ENCODE results near the gene HNRNPA1.

GRCh38 chr12:54240129-54240528 lies 40.4 kb upstream of the HNRNPA1 start:
- TF ChIP-seq CHCHD3 (CRISPR knock-in tag; IDR thresholded peaks at IDR 0.05), result no peak
- TF ChIP-seq RERE (CRISPR knock-in tag; IDR thresholded peaks at IDR 0.05; ENCODE audit: borderline replicate concordance), result no peak
- no peak for TF ChIP-seq CHD4 (IDR thresholded peaks at IDR 0.05; ENCODE audit: insufficient read depth, insufficient replicate concordance, low read depth, low read length, poor library complexity, severe bottlenecking)
- no peak for TF ChIP-seq CTCF (IDR thresholded peaks at IDR 0.05 in 2 of 3, conservative IDR thresholded peaks at IDR 0.05 in 1 of 3; ENCODE audit: insufficient read depth in 2 of 3, low read depth in 1 of 3, low read length in 3 of 3)
- no peak for TF ChIP-seq ATF6 (CRISPR knock-in tag; IDR thresholded peaks at IDR 0.05)
- no peak for TF ChIP-seq ARID3A (IDR thresholded peaks at IDR 0.05; ENCODE audit: borderline replicate concordance, low read depth, low read length)
- TF ChIP-seq AFF4 (CRISPR knock-in tag; IDR thresholded peaks at IDR 0.05), result no peak
- TF ChIP-seq NFE2 (IDR thresholded peaks at IDR 0.05; ENCODE audit: low read depth), result peak; percentile 32; the same call in 1 of the 2 replicates
- TF ChIP-seq GABPB1 (CRISPR knock-in tag; IDR thresholded peaks at IDR 0.05), result no peak
- no peak for TF ChIP-seq FOXO4 (CRISPR knock-in tag; IDR thresholded peaks at IDR 0.05)

All from K562 (cell line).